Activated naive CD4-positive, alpha-beta T cell treated with anti-CD3 and anti-CD28 coated beads, Interleukin-2, amount 50 U/mL, for 16 hours (primary cell): Measurements from ENCODE around the gene MRPL9.
A peak's percentile ranks its signal among the peaks of the same experiment; 100 is the strongest.

Experiments
- DNase-seq: peaks from one replicate; pipeline ENCODE4 v3.0.0-alpha.2; 2020

Gene MRPL9

DNA sequence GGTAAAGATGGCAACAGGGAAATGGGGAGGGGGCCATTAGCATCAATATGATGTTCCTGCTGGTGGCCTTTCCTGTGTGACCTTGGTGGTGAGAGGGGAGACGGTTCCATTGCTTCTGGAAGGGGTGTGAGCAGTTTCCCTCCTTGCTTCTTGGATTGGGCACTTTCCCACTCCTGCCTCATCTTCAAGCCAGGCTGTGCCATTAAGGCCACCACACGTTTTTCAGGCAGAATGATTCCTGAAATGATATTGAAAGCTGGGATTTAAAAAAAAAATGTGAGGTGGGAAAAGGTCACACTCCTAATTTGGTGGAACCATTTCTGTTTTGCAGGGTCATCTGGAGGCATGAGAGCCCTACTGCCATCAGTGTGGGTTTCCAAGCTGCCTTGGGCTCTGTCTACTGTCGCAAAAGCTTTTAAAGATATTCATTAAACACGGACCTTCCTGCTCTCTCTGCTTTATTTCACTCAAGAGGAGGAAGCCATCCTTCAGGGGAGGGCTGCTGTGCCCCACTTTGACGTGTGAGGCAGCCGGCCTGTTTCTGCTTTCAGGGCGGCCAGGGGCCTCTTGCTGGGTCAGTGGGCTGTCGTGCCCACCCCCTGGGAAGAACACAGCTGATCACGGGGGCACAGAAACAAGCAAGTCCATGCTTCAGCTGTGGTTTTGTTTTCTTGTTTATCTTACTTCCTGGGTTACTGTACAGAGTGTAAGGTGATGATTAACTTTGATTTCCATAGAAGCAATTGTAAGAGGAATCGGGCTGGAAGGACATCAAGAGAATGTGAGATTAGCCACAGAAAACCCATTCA, 33.9 kb downstream of the MRPL9 start:
- no peak for DNase-seq

DNA sequence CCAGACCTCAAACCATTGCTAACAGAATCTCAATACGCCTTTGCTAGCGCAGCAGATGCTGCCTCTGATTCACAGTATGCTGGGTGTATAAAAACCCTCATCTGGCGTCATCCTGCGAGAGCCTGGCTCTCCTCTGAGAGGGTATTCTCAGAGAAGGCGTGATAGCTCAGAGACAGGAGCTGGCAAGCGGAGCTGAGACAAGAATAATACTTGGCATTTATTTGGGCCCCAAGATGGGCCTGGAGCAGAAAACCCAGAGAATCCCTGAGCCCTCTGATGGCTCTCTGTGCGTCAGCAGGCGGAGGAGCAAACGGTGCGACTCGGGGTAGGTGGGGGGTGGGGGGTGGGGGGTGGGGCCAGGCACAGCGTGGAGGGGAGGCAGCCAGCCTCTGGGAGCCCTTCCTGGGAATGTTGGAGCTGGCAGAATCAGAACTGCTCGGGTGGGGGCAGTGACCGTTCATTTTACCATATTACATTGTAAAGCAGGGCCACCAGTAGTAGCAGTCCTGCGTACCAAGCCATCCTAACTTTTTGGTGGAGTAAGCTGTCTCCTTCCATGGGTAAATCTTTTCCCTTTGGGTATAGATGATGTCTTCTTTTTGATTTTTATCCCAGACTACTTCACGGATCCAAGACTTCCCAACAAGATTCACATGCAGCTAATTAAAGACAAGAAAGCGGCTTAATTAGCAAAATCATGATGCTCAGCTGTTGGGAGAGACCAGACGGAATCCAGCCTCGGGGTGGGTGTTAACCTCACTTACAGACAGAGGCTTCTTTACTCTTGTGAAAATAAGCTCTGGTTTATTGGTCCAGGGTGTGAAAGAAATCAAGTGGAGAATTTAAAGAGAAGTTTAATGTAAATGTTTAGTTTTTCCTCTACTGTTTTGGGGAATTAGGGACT, 34.9 kb downstream of the MRPL9 start:
- DNase-seq, result no peak

DNA sequence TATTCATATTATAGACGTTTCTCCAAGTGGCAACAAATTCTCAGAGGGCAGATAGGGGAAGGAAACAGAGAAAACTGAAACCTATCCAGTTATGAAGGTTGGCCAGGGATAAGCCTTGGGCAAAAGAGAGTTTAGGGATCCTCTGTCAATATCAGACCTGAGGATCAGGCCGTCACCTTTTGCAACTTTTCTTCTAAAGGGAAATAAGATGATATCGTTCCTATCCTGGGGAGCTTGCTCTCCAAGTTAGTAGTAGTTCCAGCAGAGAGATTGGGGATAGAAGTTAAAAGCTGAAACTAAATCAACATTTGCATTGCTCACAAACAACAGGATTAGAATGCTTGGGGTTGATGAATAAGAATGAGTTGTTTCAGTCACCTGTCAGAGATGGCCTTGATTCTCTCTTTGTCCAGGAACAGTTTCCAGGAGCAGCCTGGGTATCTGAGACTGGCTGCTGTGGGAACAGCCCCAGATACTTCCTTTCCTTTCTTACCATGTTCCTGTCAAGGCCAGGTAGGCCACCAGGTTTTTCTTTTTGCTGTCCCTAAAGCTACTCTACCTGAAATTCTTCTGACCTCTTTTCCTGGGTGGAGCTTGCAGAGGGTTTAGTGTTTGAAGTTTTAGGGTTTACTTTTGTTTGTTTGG, 39.4 kb downstream of the MRPL9 start:
- no peak for DNase-seq

DNA sequence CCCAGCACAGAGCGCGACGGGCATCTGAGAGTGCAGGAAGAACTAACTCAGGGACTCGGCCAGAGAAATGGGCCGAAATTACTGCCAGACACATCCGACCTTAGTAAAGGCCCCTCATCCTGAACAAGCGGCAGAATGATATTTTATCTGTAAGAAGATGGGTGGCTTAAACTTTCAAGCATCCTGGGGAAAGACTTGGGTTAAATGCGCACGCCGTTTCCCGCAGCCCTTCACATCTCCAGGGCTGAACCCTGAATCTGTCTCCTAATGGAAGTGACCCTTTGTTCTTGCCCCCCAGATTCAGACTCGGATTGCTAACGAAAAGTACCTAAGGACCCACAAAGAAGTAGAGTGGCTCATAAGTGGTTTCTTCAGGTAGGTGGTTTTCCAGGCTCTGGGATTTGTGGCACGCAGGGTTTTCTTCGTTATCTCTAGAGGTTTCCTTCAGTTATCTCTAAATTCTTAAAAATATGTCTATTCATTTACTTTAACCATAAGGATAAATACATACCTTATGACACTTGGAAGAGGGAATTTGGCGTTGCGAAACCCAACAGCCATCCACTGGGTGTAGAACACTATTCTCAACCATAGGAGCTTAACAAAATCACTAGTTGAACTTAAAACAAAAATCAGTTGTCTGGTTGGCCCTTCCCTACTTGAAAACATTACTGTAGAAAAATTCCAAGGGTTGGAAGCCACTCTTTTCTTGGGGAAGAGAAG, 41.3 kb downstream of the MRPL9 start:
- no peak for DNase-seq

DNA sequence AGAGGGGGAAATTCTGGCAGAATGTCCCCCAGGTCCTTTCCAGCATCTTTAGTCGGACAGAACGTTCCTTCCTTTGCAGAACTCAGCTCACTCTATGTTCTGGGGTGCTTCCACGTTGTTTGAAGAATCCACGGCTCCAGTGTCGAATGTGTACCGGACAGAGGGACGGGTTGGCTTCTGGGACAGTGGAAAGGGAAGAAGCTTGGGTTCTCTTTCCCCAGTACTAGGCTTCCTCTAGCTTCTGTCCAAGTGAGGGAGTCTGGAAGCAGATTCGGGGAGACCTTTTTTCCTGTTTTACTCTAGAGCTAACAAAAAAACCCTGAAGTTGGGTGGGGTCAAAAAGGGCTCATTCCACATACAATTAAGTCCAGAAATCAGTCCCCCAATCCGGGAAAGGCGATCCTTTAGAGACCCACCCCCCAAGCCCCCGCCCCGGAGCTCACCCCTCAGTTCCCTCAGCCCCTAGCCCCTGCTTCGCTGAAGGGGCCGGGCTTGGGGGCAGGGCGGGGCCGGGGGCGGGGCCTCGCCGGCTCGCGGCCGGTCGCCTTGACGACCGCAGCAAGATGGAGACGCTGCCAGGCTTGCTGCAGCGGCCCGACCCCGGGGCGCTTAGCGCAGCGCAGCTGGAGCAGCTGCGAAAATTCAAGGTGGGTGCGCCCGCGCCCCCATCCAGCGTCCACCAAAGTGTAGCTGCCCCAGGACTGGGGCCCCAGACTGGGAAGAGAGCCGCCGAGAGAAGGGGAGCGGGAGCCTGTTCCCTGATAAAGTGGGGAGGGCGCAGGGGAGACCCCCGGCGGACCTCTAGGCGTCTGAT, 42.1 kb downstream of the MRPL9 start, which contains the start of gene RIIAD1:
TSS of gene RIIAD1 (plus strand) at position 549 of the 814 bp plus-strand sequence. CDS start at position 564, 15 bp downstream.
- peak; percentile 43 for DNase-seq

DNA sequence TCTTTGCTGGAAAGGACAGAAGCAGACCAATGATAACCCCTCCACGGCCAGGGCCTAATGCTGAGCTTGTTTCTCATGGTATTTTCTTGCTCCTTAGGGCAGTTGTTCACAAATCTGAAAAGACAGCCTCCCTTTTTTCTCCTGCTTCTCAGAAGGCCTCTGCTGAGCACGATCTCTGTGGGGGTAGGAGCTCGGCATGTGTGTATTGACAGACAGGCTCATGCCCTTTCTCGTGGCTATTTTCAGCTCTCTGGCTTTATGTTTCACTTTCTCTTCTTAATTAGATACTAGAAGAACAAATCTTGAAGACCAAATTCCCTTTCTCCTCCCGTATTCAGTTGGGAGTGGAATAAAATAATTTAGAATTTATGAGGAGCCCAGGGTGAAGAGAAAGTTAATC, 42.7 kb downstream of the MRPL9 start:
- DNase-seq, result no peak

DNA sequence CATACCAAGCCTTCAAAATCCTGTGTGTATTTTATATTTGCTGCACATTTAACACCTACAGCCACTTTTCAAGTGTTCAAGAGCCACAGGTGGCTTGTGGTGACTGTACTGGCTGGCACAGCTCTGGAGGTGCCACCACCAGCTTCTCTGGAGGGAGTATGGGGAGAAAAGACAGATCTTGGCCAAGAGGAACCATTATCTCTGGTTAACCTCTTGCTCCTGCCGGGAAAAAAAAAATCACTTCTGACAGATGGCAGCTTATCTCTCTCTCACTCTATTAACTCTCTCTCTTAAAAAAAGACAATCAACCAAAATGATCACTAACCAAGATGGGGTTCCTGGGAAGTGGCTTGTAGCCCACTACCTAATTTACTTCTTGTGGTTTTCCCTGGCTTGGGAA, 43.2 kb downstream of the MRPL9 start:
- no peak for DNase-seq

DNA sequence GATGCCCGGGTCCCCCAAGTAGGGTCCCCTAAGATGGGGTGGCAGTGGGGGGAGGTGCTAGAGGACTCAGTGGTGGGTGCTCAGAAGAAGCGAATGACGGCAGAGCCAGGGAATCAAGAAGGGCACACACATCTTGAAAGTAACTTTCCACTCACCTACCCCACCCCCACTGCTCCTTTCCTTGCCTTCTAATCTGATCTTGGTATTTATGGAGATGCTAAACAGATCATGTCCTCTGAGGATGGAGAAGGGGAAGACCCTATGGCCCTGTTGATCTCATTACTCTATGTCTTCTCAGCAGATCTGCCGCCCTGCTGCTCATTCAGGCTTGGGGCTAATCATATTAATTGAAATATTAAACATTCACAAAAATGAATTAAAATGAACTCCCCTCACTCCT, 44.6 kb downstream of the MRPL9 start:
- no peak for DNase-seq

DNA sequence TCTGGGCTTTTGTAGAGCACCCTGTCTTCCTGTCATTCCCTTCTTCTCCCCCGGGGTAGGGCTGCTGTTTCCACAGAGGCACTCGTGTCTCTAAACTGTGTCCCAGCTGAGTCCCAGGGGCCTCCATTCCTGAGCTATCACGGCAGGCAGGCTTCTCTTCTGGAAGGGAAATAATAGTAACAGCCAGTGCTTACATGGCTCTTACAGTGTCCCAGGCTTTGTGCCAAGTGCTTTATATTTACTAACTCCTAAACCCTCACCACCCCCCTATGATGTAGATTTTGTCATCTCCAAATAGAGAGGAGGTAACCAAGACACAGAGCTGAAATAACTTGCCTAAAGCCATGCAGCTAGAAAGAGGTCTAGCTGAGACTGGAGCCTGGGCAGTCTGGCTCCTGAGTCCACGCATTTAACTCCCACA, 45.3 kb downstream of the MRPL9 start:
- DNase-seq, result no peak

DNA sequence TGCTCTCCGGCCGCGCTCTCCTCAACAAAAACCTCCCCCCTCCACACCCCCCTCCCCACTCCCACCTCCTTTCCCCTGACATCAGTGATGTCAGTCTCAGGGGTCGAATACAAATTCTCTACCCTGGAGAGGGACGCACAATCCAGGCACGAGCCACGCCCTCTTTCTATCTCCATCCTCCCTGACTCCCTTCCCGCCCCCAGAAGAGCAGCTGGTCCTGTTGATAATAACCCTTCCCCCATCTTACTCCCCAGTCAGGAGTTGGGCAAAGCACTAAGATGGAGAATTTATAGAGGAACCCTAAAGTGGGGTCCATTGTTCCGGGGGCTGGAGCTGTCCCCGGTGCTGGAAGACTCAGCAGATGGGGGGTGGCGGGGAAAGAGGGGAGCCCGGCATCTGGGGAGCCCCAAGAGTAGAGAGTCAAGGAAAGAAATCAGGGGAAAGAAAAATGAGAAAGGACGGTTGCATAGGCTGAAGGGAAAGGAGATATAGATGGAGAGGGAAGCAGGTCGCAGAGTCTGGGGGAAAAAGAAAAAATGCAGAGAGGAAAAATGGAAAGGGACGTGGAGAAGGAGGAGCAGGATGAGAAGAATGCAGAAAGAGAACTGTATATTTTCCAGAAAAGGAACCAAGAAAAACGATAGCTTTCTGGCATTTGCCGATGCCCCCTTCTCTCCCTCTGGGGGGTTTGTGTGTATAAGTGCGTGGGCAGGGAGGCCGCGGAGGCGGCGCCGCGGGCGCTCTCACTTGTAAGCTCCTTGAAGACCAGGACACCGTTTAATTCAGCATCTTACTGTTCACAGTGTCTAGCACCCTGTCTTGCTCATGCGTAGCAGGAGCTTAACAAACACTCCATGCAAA, 46.3 kb downstream of the MRPL9 start, which contains the start of gene CELF3:
TSS of gene CELF3 (minus strand) at position 33 of the 861 bp plus-strand sequence. CDS start 783 bp downstream, outside the sequence.
- DNase-seq, result no peak

DNA sequence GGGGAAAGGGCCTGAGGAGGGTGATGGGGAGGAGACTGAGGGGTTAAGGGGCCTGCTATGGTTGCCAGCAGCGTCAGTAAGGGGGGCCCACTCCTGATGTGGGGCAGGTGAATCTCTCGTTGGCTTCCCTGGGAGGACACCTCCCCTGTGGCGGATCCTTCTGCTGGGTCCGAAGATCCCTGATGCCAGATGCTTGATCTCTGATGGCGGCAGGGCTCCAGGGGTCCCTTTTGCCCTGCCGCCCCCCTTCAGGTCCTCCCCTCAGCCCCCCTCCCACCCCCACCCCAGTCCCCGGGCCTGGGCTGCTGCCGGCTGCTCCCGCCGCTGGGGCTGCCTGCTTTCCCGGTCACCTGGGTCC, 46.9 kb downstream of the MRPL9 start:
- no peak for DNase-seq

DNA sequence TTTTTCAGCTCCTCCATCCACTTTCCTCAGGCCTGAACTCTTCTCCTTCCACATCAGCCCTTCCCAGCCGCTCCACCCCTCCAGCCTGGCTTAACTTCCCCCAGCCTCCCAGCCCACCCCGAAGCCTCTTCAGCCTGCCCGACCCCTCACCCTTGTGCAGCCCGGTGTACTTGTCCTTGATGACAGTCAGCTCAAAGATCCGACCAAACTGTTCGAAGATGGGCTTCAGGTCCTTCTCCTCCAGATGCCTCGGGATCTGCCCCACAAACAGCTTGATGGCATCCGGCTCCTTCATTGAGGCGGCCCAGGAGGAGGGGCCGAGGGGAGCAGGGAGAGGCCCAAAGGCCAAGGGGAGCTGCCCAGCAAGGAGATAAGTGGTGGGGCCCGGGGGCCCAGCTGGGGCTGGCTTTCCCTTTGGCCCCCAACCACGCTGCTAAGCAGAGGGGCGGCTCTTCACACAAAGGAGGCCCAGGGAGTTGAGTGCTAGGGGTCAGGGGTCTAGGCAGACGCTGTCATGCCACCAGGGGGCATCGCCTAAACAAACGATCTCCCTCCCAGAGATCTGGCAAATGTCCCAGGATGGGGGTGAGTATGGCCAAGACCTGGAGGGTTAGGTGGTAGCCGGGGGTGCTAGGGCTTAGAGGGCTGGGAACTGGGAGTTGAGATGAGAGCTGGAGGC, 47.4 kb downstream of the MRPL9 start:
- no peak for DNase-seq

DNA sequence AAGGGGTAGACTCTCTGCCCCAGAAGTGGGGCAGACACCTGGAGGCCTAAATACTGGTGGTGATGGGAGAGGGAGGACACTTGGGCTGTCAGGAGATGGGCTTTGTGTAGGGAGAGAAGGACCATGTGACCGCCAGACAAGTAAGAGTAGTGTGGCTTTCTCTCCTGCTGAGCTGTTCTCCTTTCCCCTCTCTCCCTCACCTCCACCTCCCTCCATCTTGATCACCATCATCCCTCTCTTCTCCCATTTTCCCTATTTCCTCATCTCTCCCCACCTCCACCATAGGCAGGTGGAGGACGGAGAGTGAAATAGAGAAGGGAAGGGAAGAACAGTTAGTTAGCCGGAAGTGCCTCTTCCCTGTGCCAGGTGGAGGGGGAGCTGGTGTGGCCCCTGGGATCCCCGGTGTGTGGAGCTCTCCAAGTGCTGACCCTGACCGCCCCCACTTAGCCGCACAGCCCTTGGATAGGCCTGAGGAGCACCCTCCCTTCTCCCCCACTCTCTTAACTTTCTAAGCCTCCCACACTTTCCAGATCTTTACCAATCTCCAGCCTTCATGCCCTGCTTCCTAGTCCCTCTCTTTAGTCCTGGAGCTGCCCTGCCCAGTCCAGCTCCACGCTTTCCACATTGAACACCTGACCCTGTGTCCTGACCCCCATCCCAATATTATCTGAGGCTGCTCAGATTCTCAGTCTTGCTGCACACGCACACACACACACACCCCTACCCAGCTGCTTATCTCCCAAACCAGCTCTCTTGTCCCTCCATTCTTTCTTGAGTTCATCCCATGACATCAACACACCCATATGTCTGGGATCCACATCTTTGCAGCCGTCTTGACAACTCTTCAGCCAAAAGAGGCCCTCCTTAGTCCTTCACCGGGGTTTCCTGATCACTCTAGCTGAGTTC, 48.2 kb downstream of the MRPL9 start:
- no peak for DNase-seq

DNA sequence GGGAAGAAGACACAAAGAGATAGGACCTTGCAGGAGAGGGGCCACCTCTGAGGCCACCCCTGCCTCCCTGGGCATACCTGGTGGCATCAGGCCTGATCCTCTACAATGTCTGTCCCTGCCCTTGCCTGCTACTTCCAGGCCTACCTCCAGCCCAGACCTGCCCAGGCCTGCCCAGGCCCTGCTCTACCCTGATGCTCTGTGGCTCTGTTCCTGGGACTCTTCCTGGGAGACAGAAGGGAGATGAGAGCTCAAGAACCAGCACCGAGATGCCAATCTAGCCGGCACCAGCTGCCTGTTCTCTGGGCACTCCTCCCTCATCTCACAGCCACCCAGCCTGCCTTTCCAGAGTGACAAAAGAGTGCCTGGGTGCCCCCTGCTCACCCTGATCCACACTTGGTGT, 49.4 kb downstream of the MRPL9 start:
- DNase-seq, result no peak

DNA sequence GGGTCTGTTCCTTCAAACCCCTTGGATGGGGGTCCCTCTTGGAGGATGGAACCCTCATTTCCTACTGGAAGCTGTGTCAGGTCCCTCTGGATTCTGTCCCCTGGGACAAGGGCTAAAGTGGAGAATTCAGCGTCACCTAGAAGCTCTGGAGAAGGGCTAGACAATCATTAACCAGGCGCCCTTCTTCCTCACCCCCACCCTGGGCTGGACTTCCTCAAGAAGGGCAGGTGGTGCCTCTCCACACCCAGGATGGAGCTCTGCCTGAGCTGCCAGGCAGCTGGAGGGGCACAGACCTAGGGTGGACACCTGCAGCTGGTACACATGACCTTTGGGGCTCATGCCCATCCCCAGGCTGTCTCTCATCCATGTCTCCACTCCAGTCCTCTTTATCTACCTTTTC, 50.3 kb downstream of the MRPL9 start:
- no peak for DNase-seq

DNA sequence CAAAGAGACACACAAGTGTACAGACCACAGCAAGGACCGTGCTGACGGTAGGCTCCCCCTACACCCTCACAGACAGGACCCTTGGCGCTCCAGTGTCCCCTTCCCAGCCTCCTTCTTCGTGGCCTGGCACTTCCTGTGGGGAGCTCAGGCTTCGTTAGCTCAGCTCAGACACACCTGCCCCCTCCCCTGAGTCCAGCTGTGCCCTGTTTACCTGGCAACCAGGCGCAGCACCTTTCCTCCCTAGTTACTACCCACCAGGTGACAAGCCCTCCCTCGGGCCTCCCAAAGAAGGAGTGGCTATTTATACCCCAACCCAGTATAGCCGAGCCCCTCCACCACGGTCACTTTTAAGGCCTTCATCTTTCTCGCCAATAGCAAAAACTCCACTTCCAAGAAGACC, 51.3 kb downstream of the MRPL9 start:
- DNase-seq, result no peak

DNA sequence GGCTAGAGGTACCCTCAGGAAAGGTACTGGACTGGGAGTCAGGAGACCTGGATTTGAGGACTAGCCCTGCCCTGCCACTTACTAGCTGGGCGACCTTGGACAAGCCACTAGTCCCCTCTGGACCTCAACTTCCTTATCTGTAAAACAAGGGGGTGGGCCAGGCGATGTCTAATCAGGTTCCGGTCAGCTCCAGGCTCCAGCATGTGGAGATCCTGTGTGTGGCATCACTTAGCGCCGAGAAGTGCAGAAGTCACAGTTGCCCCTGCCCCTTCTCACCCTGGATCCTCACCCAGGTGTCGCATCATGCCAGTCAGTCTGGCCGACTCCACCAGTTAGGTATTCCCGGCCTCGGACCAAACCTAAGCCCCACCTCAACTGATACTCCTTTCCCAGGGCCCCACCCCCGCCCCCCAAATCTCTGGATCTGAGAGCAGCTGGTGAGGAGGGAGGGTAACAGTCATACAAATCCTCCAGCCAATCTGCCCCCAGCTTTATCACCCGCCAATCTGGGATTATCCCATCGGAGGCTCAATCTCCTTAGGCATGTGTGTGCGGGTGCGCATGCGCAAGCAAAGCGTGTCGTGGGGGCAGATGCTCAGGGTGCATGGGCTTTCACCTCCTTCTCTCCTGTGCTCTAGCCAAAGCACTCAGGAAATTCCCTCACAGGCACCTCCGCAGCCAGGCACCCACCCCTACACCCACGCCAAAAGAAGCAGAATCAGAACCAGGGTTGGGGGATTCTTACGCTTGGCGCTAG, 52.1 kb downstream of the MRPL9 start:
- DNase-seq, result no peak

DNA sequence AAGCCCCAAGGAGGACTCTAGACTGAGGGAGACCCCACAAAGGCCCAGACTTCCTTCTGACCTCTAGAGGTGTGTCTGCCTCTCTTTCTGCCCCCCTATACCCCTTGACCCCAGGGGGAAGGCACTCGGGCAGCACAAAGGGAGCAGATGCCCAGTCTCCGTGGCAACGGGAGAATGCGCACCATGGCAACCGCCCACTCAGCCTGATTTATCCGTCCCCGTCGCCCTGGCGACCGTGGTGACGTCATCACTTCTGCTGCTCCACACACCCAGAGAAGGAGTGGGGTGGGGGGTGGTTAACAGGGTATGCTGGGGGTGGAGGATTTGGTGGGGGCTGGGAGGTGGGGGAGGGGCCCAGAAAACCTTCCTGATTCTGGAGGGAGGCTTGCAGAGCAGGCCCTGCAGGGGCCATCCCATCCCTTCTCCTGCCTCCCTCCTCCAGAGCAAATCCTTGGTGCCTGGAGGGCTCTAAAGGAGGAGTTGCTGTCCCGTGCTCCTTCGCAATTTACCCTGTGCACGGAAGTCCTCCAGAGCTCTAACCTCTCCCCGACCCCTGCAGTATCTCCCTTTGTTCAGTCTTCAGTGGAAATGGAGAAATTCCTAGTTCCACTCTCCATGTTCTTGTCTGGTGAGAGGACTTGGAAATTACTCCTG, 53.0 kb downstream of the MRPL9 start:
- no peak for DNase-seq
